Muscle of arm (tissue), 12 donors: Measurements from ENCODE around the gene ANTXR1. TPM values are rescaled to one million over a fixed set of nuclear protein-coding genes. Genes with fewer than 3 reads are reported as not detected.

Experiments
- DNase-seq: peaks from one replicate; pipeline ENCODE4 v3.0.0-alpha.2; 2013
- polyA plus RNA-seq, 12 donors: library from polyadenylated mRNA; unstranded; fragments of 120-200 nt; gene quantifications; one replicate each; pipeline ENCODE4 v1.2.1, GENCODE V29; 2013; ENCODE audit not compliant: insufficient read length in 12 of 12

Gene ANTXR1
- polyA plus RNA-seq, 12 donors = 106 to 545 (median 160) TPM

DNA sequence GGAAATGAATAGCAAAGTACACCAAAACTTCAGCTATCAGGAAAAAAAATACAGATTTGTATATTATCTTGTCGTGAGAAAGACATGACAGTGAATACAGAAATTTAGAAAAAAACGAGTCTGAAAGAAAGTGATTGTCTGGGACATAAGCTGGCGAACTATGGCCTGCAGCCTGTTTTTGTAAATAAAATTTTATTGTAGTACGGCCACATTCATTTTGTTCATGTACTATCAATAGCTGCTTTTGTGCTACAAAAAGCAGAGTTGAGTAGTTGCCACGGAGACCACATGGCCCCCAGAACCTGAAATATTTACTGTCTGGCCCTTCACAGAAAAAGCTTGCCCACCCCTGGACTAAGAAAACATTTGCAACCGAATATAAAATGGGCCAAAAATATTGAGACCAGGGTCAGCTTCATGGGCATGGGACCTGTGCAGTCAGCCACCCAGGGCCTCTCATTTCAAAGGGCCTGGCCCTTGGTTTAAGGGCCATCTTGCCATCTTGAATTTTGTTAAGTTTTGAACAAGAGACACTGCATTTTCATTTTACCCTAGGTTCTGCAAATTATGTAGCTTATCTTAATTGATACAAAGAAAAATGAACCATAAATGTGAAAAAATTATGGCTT, 17.9 kb downstream of the ANTXR1 start:
- DNase-seq = no peak

DNA sequence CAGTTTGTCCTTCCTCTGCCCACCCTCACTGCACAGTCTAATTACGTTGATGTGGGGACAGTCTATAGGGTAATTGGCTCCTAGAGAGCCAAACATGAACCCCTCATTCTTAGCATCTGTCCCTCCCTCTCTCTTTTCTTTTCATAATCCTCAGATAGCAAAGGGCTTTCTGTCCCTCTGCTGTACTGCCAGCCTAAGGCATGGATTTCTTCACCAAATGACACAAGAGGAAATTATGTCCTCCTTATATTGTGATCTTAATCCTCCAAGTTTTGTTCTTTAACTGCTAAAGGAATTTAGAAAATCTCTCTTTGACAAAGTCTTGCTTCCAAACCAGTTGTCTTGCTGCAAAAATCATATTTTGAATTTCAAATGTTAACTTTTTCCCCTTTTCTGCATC, 18.5 kb downstream of the ANTXR1 start:
- DNase-seq = no peak

DNA sequence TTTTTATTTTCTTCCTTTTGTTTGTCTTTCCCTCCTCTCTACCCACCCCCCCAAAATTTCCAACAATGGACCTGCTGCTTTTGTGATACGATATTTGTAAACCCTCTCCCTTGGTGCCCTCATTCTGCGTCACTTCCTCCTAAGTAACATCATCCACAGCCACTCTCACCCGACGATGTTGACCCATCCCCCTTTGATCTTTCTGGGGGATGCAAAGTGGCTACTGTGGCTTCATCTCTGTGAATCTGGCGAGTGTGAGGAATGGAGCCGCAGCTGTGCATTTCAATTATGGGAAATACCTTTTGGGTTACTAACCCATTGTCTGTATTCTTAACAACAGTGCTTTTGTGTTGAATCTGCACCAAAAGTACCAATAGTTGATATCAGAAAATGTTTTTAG, 19.4 kb downstream of the ANTXR1 start:
- DNase-seq = no peak

DNA sequence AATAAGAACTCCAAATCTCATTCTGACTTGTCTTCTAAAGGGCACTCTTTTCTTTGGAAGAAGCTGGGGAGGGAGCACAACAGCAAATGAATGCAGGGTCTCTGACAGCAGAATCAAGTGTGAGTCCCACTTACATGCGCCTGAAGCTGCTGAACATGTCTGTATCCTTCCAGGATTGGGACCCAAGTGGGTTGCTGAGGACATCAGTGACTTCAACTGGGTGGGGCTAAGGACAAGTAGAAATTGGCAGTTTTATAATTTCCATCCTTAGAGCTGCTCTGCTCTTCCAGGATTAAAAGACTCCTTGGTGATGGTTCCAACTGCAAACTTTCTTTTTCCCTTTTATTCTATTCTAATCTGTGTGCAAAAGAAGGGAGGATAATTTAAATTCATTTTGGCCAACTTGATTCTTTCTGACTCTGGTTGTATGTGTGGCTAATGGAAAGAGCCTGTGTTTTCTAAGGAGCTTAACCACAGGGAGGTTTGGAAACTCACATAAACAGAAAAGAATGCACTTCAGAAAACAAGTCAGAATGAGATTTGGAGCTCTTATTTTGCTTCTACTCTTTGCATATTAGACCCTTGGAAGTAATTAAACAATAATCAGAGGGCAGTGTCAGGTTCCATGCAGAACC, 20.6 kb downstream of the ANTXR1 start:
- DNase-seq = no peak

DNA sequence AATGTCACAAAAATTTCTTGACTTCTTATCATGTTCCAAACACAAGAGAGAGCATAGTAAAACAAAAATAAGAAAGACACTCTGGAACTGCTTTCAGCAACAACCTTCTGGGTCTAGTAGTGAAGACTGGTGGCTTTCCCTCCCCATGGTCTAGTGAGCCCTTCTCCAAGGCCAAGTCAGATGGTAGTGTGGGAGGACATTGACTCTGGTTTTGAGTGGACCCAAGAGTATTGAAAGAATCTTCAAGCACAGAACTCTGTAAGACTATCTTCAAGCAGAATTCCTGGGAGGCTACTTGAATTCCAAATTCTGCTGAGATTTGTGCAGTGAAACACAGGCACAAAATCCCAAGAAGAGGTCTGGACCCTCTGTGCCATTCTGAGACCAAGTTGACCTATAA, 21.1 kb downstream of the ANTXR1 start:
- DNase-seq = no peak

- no peak for DNase-seq
These were observed 21.9 kb downstream of the ANTXR1 start for GRCh38 chr2:69034845-69035244.

DNA sequence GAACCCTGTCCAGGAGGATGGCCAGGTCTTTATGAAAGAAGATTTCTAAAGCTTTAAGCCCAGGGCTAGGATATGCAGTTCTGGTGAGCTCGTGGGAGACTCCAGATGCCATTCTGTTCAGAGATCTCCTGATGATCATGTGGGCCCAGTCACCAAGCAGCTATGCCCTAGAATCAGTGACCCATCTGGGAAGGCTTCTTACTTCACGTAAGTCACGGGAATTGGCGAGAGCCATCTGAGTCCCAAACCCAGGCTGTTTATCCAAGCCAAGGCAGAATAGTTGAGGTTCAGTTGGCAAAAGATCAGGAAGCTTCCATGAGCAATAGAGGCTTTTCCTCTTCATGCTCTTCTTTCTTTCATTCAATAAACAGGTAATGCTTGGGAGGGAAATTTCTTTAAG, 23.9 kb downstream of the ANTXR1 start:
- no peak for DNase-seq

GRCh38 chr2:69041214-69041613, 28.2 kb downstream of the ANTXR1 start:
- no peak for DNase-seq

DNA sequence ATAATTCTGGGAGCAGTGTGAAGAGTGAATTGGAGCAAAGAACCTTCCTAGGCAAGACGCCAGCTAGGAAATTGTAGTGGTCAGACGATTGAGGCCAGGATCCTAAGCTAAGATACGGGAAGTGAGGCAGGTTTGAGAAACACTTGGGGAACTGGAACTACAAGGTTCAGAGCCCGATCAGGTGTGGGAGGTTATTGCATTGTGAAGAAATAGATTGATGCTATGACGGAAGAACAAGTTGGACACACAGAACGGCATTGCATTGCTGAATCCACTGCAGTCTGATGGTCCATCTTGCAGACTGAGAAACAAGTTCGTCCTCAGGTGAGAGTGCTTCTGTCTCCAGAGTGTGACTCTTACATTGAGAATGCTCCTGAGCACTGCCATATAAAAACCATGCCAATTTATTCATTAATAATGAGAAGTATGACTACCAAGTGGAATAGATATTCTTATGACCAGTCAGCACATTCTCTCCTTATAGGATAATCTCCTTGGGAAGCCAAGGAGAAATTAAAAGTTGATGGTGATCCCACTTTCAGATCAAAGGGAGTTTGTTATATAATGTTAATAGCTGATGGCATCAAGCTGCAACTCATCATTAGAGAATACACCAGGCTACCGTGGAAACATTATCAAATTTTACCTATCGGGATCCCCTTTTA, 30.9 kb downstream of the ANTXR1 start:
- no peak for DNase-seq

GRCh38 chr2:69046221-69046662, 33.3 kb downstream of the ANTXR1 start:
- DNase-seq = no peak

GRCh38 chr2:69047625-69048145, 34.7 kb downstream of the ANTXR1 start:
- no peak for DNase-seq

- no peak for DNase-seq
These were observed 37.8 kb downstream of the ANTXR1 start for GRCh38 chr2:69050802-69051201.

DNA sequence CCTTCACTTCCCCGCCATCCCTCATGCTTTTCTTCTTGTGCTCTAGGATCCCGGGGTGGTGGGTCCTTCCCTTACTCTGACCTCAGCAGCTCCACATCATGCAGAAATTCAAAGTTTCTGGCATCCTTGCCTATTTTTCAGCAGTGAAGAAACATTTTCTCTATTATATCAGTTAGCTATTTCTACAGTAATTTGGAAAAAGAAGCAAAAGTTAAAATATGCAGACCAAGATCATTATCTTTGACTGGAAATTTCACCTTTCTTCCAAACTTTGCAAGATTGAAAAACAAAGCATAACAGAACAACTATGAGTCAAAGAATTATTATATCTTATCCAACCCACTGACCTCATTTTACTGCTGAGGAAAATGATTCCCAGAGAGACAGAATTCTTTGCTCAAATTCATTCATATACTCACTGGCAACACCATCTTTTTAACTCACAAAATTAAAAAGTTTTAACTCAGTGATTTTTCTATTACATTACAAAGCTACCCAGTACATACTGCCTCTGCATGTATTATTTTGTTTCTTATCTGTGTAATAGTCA, 40.5 kb downstream of the ANTXR1 start:
- no peak for DNase-seq

DNA sequence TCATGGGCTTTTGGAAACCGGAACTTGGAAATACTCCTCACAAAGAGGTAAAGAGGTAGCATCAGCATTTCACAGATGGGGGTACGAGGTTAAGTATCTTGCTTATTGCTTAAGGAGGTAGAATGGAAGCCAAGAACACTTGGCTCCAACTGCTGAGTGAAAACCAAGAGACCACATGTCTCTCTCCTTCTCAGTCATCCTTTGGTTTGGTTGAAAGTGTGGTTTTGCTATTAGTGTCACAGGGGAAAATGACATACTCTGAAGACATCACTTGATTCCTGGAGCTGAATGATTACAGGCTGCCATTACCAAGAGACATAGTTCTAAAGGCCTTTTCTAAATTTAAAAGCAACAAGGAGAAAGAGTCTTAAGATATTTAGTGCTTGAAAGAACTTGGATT, 41.5 kb downstream of the ANTXR1 start:
- DNase-seq = peak; percentile 42

GRCh38 chr2:69055688-69056470, 42.9 kb downstream of the ANTXR1 start:
- no peak for DNase-seq

DNA sequence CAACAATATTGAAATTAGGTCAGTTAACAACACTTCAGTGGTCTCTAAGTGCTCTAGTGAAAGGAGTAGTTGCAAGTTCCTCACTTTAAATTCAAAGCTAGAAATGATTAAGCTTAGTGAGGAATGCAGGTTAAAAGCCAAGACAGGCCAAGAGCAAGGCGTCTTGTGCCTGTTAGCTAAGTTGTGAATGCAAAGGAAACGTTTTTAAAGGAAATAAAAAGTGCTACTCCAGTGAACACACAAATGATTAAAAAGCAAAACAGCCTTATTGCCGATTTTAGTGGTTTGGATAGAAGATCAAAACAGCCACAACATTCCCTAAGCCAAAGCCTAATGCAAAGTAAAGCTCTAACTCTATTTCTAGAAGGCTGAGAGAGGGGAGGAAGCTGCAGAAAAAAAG, 44.7 kb downstream of the ANTXR1 start:
- DNase-seq = no peak

GRCh38 chr2:69059731-69060290, 46.8 kb downstream of the ANTXR1 start:
- DNase-seq = no peak

GRCh38 chr2:69060938-69061501, 48.0 kb downstream of the ANTXR1 start:
- no peak for DNase-seq

DNA sequence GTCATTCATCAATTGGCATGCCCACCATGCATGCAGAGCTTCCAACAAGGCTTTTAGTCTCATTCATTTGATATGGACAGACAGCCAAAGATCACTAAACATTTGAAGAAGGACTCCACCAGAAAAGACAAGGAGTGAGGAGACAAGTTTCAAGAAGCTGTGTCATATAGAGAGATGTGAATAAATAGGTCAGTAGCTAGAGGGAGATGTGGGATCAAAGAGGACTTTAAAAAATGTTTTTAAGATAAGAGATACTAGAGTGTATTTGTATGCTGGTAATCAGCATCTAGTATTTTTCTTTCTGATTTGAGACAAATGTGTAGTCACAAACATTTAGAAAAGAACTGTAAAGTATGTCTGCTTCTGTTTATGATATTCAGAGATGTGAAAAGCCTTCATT, 48.5 kb downstream of the ANTXR1 start:
- no peak for DNase-seq

DNA sequence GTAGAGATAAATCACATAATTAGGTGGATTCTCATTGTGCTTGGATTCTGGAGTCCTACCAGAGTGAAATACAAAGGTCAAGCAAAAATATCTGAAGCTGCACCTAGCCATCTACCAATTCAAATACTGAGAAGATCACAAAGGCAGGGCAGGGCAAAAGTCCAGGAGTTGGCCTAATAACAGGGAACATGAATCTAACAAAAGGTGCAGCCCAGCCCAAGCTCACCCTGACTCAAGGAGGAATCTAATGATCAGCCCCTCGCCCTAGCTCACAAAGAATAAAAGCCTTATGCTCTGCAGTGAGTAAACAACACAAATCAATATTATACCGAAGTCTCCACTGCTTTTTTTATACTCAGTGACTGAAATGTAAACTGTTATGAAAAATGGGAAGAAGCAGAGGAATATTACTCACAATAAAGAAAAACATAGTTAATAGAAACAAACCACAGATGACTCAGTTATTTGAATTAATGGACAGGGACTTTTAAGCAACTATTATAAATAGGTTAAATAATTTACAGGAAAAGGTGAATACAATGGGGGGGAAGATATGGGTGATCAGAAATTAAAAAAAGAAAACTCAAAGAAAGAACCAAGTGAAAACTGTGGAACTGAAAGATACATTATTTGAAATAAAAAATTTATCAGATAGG, 49.5 kb downstream of the ANTXR1 start:
- DNase-seq = no peak
